ENCODE measurements around the gene APOB.

APOB gene

GRCh38 chr2:21055451-21055850 is 11.6 kb upstream of the APOB start:
- no peak overlapping the region for H3K27ac Mint-ChIP-seq
- no peaks in the 10 kb centered on the region for H3K9me3 Mint-ChIP-seq
- H3K4me3 Mint-ChIP-seq, result no peak overlapping the region
- H3K4me1 Mint-ChIP-seq, result no peaks in the 10 kb centered on the region
- ATAC-seq, result no peak
- H3K36me3 Mint-ChIP-seq, result no peaks in the 10 kb centered on the region
- peaks cover 11% of the 10 kb centered on the region for H3K27me3 Mint-ChIP-seq

GRCh38 chr2:21054011-21054410 is 10.1 kb upstream of the APOB start:
- Mint-ChIP-seq H3K36me3 (no peaks in the 10 kb centered on the region), H3K4me3 (no peak overlapping the region), H3K27me3 (peaks cover 11% of the 10 kb centered on the region), H3K9me3 (no peaks in the 10 kb centered on the region), H3K4me1 (no peaks in the 10 kb centered on the region), H3K27ac (no peak overlapping the region)
- no peak for ATAC-seq

DNA sequence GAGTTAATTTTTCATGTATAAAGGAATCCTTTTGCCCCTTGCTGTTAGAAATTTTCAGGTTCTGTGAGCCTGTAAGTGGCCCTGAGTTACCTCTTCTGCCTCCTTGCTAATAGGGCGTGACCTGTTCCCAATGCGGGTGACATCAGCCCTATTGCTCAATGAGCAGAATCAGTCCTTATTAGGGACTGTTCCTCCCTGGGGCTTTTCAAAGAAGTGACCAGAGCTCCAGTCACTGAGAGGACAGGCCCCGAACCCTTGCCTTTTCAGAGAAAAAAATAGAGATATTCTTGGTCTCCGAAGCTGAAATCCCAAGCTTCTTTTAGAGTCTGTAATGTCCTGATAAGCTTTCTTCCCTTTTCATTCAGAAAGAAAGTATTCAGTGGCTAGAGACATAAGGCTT is 8.2 kb upstream of the APOB start:
- no peak for ATAC-seq

DNA sequence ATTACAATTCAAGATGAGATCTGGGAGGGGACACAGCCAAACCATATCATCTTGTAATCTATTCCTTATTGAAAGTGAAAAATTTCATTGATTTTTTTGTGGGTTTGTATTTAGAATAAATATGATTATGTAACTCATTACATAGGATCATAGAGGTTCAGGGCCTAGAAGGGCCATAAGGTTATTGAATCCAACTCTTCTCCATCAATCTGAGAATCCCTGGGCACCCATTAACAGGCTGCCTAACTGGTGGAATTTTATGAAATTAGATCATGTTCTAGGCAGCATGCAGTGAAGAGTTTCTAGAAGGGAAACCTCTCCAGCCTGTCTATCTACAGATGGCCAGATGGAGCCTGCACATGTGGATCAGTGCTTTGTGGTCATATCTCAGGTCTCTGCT is 6.3 kb upstream of the APOB start:
- H3K36me3 Mint-ChIP-seq, result no peaks in the 10 kb centered on the region
- ATAC-seq, result no peak

More for the DNA sequence above, 8.2 kb upstream of the APOB start:
- Mint-ChIP-seq H3K4me1 (no peaks in the 10 kb centered on the region), H3K9me3 (no peaks in the 10 kb centered on the region), H3K27me3 (peaks cover 11% of the 10 kb centered on the region), H3K27ac (no peak overlapping the region), H3K4me3 (no peak overlapping the region), H3K36me3 (no peaks in the 10 kb centered on the region)

GRCh38 chr2:21047141-21048009 is 3.5 kb upstream of the APOB start:
- Mint-ChIP-seq H3K9me3 (no peaks in the 10 kb centered on the region), H3K27me3 (peaks cover 25% of the 10 kb centered on the region), H3K36me3 (no peaks in the 10 kb centered on the region), H3K27ac (no peak overlapping the region), H3K4me1 (peaks cover 7% of the 10 kb centered on the region), H3K4me3 (no peak overlapping the region)
- ATAC-seq, result no peak

More for the DNA sequence above, 6.3 kb upstream of the APOB start:
- no peak overlapping the region for H3K27ac Mint-ChIP-seq
- H3K9me3 Mint-ChIP-seq, result no peaks in the 10 kb centered on the region
- H3K4me3 Mint-ChIP-seq, result no peak overlapping the region
- peaks cover 15% of the 10 kb centered on the region for H3K27me3 Mint-ChIP-seq
- H3K4me1 Mint-ChIP-seq, result no peaks in the 10 kb centered on the region

DNA sequence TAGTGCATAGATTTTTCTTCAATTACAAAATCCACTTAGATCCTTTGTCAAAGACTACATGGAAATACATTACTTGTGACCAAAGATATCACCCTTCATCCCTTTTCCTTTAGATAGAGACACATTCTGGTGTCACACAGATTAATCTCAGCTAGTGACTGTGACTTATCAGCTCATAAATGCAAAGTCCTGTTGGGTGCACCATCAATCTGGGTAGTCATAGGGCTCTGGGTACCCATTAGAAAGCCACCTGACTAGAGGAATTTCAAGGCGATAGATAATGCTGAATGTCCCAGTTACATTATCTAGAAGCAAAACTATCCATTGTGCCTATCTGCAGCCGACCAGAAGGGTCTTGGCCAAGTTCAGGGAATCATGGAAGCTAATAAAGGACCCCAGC is 2.6 kb upstream of the APOB start:
- ATAC-seq, result no peak
- H3K27ac Mint-ChIP-seq, result no peak overlapping the region
- no peak overlapping the region for H3K4me3 Mint-ChIP-seq
- H3K36me3 Mint-ChIP-seq, result no peaks in the 10 kb centered on the region
- no peaks in the 10 kb centered on the region for H3K9me3 Mint-ChIP-seq
- peaks cover 7% of the 10 kb centered on the region for H3K4me1 Mint-ChIP-seq
- H3K27me3 Mint-ChIP-seq, result peaks cover 25% of the 10 kb centered on the region

- peaks cover 7% of the 10 kb centered on the region for H3K4me1 Mint-ChIP-seq
- no peaks in the 10 kb centered on the region for H3K9me3 Mint-ChIP-seq
- H3K4me3 Mint-ChIP-seq, result no peak overlapping the region
- ATAC-seq, result no peak
- H3K27me3 Mint-ChIP-seq, result peaks cover 25% of the 10 kb centered on the region
- no peak overlapping the region for H3K27ac Mint-ChIP-seq
- no peaks in the 10 kb centered on the region for H3K36me3 Mint-ChIP-seq
Observed at GRCh38 chr2:21044694-21045371, 960 bp upstream of the APOB start.

GRCh38 chr2:21042958-21043743 is 722 bp downstream of the APOB start:
- Mint-ChIP-seq H3K4me3 (peak overlapping the region; percentile 19), H3K27me3 (peaks cover 37% of the 10 kb centered on the region), H3K36me3 (no peaks in the 10 kb centered on the region), H3K27ac (no peak overlapping the region), H3K9me3 (no peaks in the 10 kb centered on the region), H3K4me1 (peaks cover 7% of the 10 kb centered on the region)
- ATAC-seq, result peak; percentile 53

GRCh38 chr2:21042708-21042957 is 1.2 kb downstream of the APOB start:
- Mint-ChIP-seq H3K4me3 (no peak overlapping the region), H3K36me3 (no peaks in the 10 kb centered on the region), H3K27ac (no peak overlapping the region), H3K9me3 (no peaks in the 10 kb centered on the region), H3K27me3 (peaks cover 37% of the 10 kb centered on the region), H3K4me1 (peaks cover 7% of the 10 kb centered on the region)
- no peak for ATAC-seq

DNA sequence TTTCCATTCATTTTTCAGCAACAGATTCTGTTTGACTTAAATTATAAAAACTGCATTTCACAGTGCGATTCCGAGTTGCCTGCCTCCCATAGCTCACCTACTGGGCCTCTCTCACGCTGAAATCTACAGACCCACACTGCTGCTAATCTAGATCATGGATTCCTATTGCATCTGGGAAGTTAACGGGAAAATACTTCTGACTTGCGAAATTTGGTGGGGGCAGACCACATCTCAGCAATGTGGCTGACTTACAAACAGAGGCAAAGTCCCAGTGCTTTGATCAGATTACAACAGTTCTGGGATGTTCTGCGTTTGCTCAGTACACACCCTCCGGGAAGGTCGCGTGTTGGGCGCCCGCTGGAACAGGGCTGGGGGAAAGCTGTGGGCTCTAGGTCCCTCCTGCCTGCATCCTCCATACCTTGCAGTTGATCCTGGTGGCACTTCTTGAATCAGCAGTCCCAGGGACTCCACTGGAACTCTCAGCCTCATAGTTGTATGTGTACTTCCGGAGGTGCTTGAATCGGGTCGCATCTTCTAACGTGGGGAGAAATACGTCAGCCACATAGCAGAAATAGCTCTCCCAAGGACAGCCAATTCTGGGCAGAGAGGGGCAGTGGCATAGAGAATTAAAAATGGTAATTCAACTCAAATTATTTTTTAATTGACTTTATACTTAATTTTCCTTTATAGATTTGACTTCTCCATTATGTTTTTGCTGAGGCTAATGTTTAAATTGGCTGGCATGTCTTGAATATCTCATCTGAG is 1.7 kb downstream of the APOB start:
- H3K4me3 Mint-ChIP-seq, result no peak overlapping the region
- H3K36me3 Mint-ChIP-seq, result no peaks in the 10 kb centered on the region
- ATAC-seq, result no peak
- H3K4me1 Mint-ChIP-seq, result peaks cover 7% of the 10 kb centered on the region
- no peaks in the 10 kb centered on the region for H3K9me3 Mint-ChIP-seq
- H3K27ac Mint-ChIP-seq, result no peak overlapping the region
- H3K27me3 Mint-ChIP-seq, result peaks cover 37% of the 10 kb centered on the region

GRCh38 chr2:21041462-21041861 is 2.4 kb downstream of the APOB start:
- no peak overlapping the region for H3K4me3 Mint-ChIP-seq
- ATAC-seq, result no peak

GRCh38 chr2:21040468-21041377 is 3.1 kb downstream of the APOB start:
- Mint-ChIP-seq H3K27me3 (peaks cover 46% of the 10 kb centered on the region), H3K36me3 (no peaks in the 10 kb centered on the region), H3K4me1 (peaks cover 7% of the 10 kb centered on the region), H3K9me3 (no peaks in the 10 kb centered on the region), H3K27ac (no peak overlapping the region), H3K4me3 (no peak overlapping the region)
- no peak for ATAC-seq

More at GRCh38 chr2:21041462-21041861, 2.4 kb downstream of the APOB start:
- H3K27ac Mint-ChIP-seq, result no peak overlapping the region
- H3K4me1 Mint-ChIP-seq, result peaks cover 7% of the 10 kb centered on the region
- peaks cover 40% of the 10 kb centered on the region for H3K27me3 Mint-ChIP-seq
- no peaks in the 10 kb centered on the region for H3K9me3 Mint-ChIP-seq
- H3K36me3 Mint-ChIP-seq, result no peaks in the 10 kb centered on the region

DNA sequence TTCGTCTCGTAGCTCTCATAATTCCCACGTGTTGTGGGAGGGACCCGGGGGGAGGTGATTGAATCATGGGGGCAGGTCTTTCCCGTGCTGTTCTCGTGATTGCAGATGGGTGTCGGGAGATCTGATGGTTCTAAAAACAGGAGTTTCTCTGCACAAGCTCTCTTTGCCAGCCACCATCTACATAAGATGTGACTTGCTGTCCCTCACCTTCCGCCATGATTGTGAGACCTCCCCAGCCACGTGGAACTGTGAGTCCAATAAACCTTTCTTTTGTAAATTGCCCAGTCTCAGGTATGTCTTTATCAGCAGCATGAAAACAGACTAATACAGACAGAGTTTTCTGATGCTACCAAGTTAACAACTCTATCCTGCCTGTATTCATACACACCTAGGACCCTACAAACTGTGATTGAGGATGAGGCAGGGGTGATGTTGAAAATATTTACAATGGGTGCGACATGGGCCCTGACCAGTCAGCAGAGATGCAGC is 3.9 kb downstream of the APOB start:
- Mint-ChIP-seq H3K4me3 (no peak overlapping the region), H3K9me3 (no peaks in the 10 kb centered on the region), H3K36me3 (no peaks in the 10 kb centered on the region)

DNA sequence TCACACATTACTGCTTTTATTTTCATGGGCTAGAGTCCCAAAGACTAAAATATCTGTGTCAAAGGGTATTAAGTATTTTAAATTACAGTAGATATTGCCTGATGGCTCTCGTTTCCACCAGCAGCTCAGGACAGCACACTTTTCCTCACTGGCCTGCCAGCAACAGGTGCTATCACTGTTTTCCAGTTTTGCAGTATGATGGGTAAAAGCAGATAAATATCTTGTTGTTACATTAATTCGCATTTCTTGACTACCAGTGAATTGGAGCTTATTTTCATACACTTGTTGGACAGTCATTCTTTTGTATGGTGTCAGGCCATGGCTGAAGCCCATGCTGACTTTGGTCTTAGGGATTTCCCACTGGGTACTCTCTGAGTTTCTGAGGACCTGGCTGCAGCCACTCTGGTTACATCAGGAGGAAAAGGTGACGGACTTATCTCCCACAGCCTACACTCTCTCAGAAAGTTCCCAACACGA is 4.8 kb downstream of the APOB start:
- no peak overlapping the region for H3K27ac Mint-ChIP-seq

More for the DNA sequence above, 3.9 kb downstream of the APOB start:
- Mint-ChIP-seq H3K4me1 (peaks cover 7% of the 10 kb centered on the region), H3K27ac (no peak overlapping the region), H3K27me3 (peaks cover 40% of the 10 kb centered on the region)
- ATAC-seq, result no peak

More for the DNA sequence above, 4.8 kb downstream of the APOB start:
- Mint-ChIP-seq H3K4me1 (peaks cover 7% of the 10 kb centered on the region), H3K27me3 (peaks cover 31% of the 10 kb centered on the region), H3K36me3 (no peaks in the 10 kb centered on the region), H3K4me3 (no peak overlapping the region), H3K9me3 (no peaks in the 10 kb centered on the region)
- ATAC-seq, result no peak

Measured in stimulated activated memory B cell treated with anti-CD40 and anti-IgM and Interleukin-4, amounts not matched to agents 10 μg/mL and 1 μg/mL and 100 μg/mL, for 72 hours (primary cell).